H7 (cell line): Measurements from ENCODE around the gene ERAL1. TPM values are rescaled to one million over a fixed set of nuclear protein-coding genes. Genes with fewer than 3 reads are reported as not detected.
A peak's percentile ranks its signal among the peaks of the same experiment; 100 is the strongest.
"Not testable (repeated sequence)": the region's sequence is repeated elsewhere in the genome, so short reads cannot be mapped to it uniquely, and the experiment has no call there.

Source experiments
- DNase-seq: peaks from one replicate; pipeline ENCODE4 v3.0.0; 2012
- H3K27me3 ChIP-seq: 2 replicates; pipeline ENCODE4 v1.6.0; 2011; ENCODE audit warnings: mild to moderate bottlenecking, low read length; ENCODE audit not compliant: control insufficient read depth, insufficient read depth
- H3K36me3 ChIP-seq: replicated peaks from 2 replicates; pipeline ENCODE4 v1.5.1; 2011; ENCODE audit warnings: low read length; ENCODE audit not compliant: control insufficient read depth, insufficient read depth
- H3K4me3 ChIP-seq: 2 replicates; pipeline ENCODE4 v1.5.1; 2011; ENCODE audit warnings: low read depth, mild to moderate bottlenecking, control low read depth, low read length, moderate library complexity; ENCODE audit not compliant: insufficient read depth
- total RNA-seq: library from RNA; depleted of rRNA; stranded (reverse); fragments of >200 nt; shearing (Covaris generic); gene quantifications from 2 replicates; pipeline ENCODE4 v1.2.3, GENCODE V29; 2014

The ERAL1 gene
- total RNA-seq, 1 experiment from 2014 or later: 63.7 TPM

- DNase-seq: no peak
- no peaks in the 10 kb centered on the region for H3K27me3 ChIP-seq
- no peak overlapping the region for H3K4me3 ChIP-seq
- peaks cover 22% of the 10 kb centered on the region for H3K36me3 ChIP-seq
Measured at GRCh38 chr17:28879886-28880571, 25.2 kb downstream of the ERAL1 start.

- Histone ChIP-seq H3K27me3 (no peaks in the 10 kb centered on the region), H3K36me3 (peaks cover 23% of the 10 kb centered on the region), H3K4me3 (no peak overlapping the region)
- no peak for DNase-seq
Measured at GRCh38 chr17:28880572-28880945, 25.7 kb downstream of the ERAL1 start.

- H3K36me3 ChIP-seq: peaks cover 23% of the 10 kb centered on the region
- H3K4me3 ChIP-seq: no peak overlapping the region
- no peak for DNase-seq
- H3K27me3 ChIP-seq: no peaks in the 10 kb centered on the region
Measured at GRCh38 chr17:28881533-28882056, 26.8 kb downstream of the ERAL1 start.

GRCh38 chr17:28882154-28882895 lies 27.5 kb downstream of the ERAL1 start:
- no peaks in the 10 kb centered on the region for H3K27me3 ChIP-seq
- DNase-seq: no peak
- peaks cover 23% of the 10 kb centered on the region for H3K36me3 ChIP-seq
- no peak overlapping the region for H3K4me3 ChIP-seq

GRCh38 chr17:28883967-28884702 lies 29.3 kb downstream of the ERAL1 start:
- no peak overlapping the region for H3K4me3 ChIP-seq
- peak; percentile 43 for DNase-seq
- H3K27me3 ChIP-seq: no peaks in the 10 kb centered on the region
- peaks cover 21% of the 10 kb centered on the region for H3K36me3 ChIP-seq

- Histone ChIP-seq H3K36me3 (peaks cover 19% of the 10 kb centered on the region), H3K4me3 (no peak overlapping the region), H3K27me3 (no peaks in the 10 kb centered on the region)
- DNase-seq: no peak
Measured at GRCh38 chr17:28885363-28885762, 30.5 kb downstream of the ERAL1 start.

- peaks cover 16% of the 10 kb centered on the region for H3K36me3 ChIP-seq
- no peak overlapping the region for H3K4me3 ChIP-seq
- H3K27me3 ChIP-seq: no peaks in the 10 kb centered on the region
- DNase-seq: no peak
Measured at GRCh38 chr17:28885951-28886350, 31.1 kb downstream of the ERAL1 start.

- Histone ChIP-seq H3K27me3 (no peaks in the 10 kb centered on the region), H3K4me3 (no peak overlapping the region), H3K36me3 (peaks cover 1% of the 10 kb centered on the region)
- DNase-seq: peak; percentile 49
Measured at GRCh38 chr17:28887871-28888471, 33.2 kb downstream of the ERAL1 start.

GRCh38 chr17:28888832-28889231 lies 34.0 kb downstream of the ERAL1 start:
- DNase-seq: no peak
- no peaks in the 10 kb centered on the region for H3K27me3 ChIP-seq
- H3K36me3 ChIP-seq: peaks cover 1% of the 10 kb centered on the region

GRCh38 chr17:28889996-28890395 lies 35.2 kb downstream of the ERAL1 start:
- H3K36me3 ChIP-seq: peaks cover 1% of the 10 kb centered on the region; the same call in 1 of the 2 replicates

More at GRCh38 chr17:28888832-28889231, 34.0 kb downstream of the ERAL1 start:
- no peak overlapping the region for H3K4me3 ChIP-seq

GRCh38 chr17:28891201-28891600 lies 36.4 kb downstream of the ERAL1 start:
- H3K4me3 ChIP-seq: no peak overlapping the region
- DNase-seq: no peak

More at GRCh38 chr17:28889996-28890395, 35.2 kb downstream of the ERAL1 start:
- H3K27me3 ChIP-seq: no peaks in the 10 kb centered on the region
- H3K4me3 ChIP-seq: no peak overlapping the region
- DNase-seq: no peak

GRCh38 chr17:28892024-28892423 lies 37.2 kb downstream of the ERAL1 start:
- H3K4me3 ChIP-seq: no peak overlapping the region
- H3K36me3 ChIP-seq: no peaks in the 10 kb centered on the region; the same call in none of the 2 replicates
- H3K27me3 ChIP-seq: no peaks in the 10 kb centered on the region
- no peak for DNase-seq

More at GRCh38 chr17:28891201-28891600, 36.4 kb downstream of the ERAL1 start:
- H3K36me3 ChIP-seq: no peaks in the 10 kb centered on the region; the same call in none of the 2 replicates
- H3K27me3 ChIP-seq: no peaks in the 10 kb centered on the region

GRCh38 chr17:28893248-28894183 lies 38.7 kb downstream of the ERAL1 start:
- H3K4me3 ChIP-seq, H3K27me3 ChIP-seq, DNase-seq, H3K36me3 ChIP-seq: not testable (repeated sequence)
